ENCODE data around the gene PARD6A. TPM values are rescaled to one million over a fixed set of nuclear protein-coding genes. Genes with fewer than 3 reads are reported as not detected.
A peak's percentile ranks its signal among the peaks of the same experiment; 100 is the strongest.

Gene PARD6A
- polyA plus RNA-seq, 1 experiment: 0.42 TPM

- DNase-seq (ENCODE audit: low read depth, low spot score): peak; percentile 68
- ChIA-PET CTCF (interaction anchor here (0.6 to 2.1 kb wide), 8 partner anchors 7 to 224 kb away, joined by 3 to 18 read pairs (median 4); partner anchors contain the start of genes CTCF and NRN1L), POLR2A (interaction anchor here (0.6 to 2.0 kb wide), 8 partner anchors 9 to 233 kb away, joined by 3 to 15 read pairs (median 3); partner anchors contain the start of genes CTCF and PSKH1)
- TF ChIP-seq CTCF (IDR thresholded peaks at IDR 0.05; ENCODE audit: low read depth, low read length): no peak
- Histone ChIP-seq H3K27ac (ENCODE audit: low read depth, low read length) (peak within 1 kb of the TSS; percentile 91), H3K9me3 (ENCODE audit: control insufficient read depth, insufficient read depth, low read length) (no peaks in the 10 kb centered on the region; the same call in 1 of the 2 replicates), H3K27me3 (ENCODE audit: control insufficient read depth, insufficient read depth, low read length) (no peaks in the 10 kb centered on the region), H3K4me3 (ENCODE audit: low read depth, low read length) (peak within 1 kb of the TSS; percentile 92)
Measured at GRCh38 chr16:67659675-67660563, 841 bp upstream of the PARD6A start, which contains the start of gene ACD. TSS of gene ACD (minus strand) at chr16:67660260. CDS start at chr16:67660220, 40 bp downstream.

GRCh38 chr16:67661101-67661761 lies 471 bp downstream of the PARD6A start:
- POLR2A ChIA-PET: interaction anchor here (0.5 to 2.0 kb wide), 2 partner anchors 18 to 99 kb away, joined by 3 to 15 read pairs; partner anchors contain the start of gene CTCF
- DNase-seq (ENCODE audit: low read depth, low spot score): no peak
- no peak overlapping the region for H3K27ac ChIP-seq (ENCODE audit: low read depth, low read length)
- no peak for TF ChIP-seq CTCF (IDR thresholded peaks at IDR 0.05; ENCODE audit: low read depth, low read length)
- no peaks in the 10 kb centered on the region for H3K27me3 ChIP-seq (ENCODE audit: control insufficient read depth, insufficient read depth, low read length)
- no peaks in the 10 kb centered on the region; the same call in 1 of the 2 replicates for H3K9me3 ChIP-seq (ENCODE audit: control insufficient read depth, insufficient read depth, low read length)
- H3K4me3 ChIP-seq (ENCODE audit: low read depth, low read length): peak overlapping the region; percentile 92
- CTCF ChIA-PET: interaction anchor here (0.6 to 2.1 kb wide), 2 partner anchors 140 to 279 kb away, joined by 3 to 18 read pairs; no protein-coding TSS in a partner anchor

- no peak for DNase-seq (ENCODE audit: low read depth, low spot score)
- Histone ChIP-seq H3K27me3 (ENCODE audit: control insufficient read depth, insufficient read depth, low read length) (no peaks in the 10 kb centered on the region), H3K9me3 (ENCODE audit: control insufficient read depth, insufficient read depth, low read length) (no peaks in the 10 kb centered on the region; the same call in 1 of the 2 replicates), H3K27ac (ENCODE audit: low read depth, low read length) (no peak overlapping the region), H3K4me3 (ENCODE audit: low read depth, low read length) (no peak overlapping the region)
- POLR2A ChIA-PET: no interaction called here
- CTCF ChIA-PET: interaction anchor here (0.6 to 11.4 kb wide), 3 partner anchors 115 to 179 kb away, joined by 3 to 181 read pairs (median 7); no protein-coding TSS in a partner anchor
- TF ChIP-seq CTCF (IDR thresholded peaks at IDR 0.05; ENCODE audit: low read depth, low read length): no peak
Measured at GRCh38 chr16:67661886-67662652, 1.3 kb downstream of the PARD6A start.

GRCh38 chr16:67662653-67663010 lies 1.9 kb downstream of the PARD6A start:
- Histone ChIP-seq H3K4me3 (ENCODE audit: low read depth, low read length) (no peak overlapping the region), H3K9me3 (ENCODE audit: control insufficient read depth, insufficient read depth, low read length) (no peaks in the 10 kb centered on the region; the same call in 1 of the 2 replicates), H3K27me3 (ENCODE audit: control insufficient read depth, insufficient read depth, low read length) (no peaks in the 10 kb centered on the region), H3K27ac (ENCODE audit: low read depth, low read length) (no peak overlapping the region)
- CTCF ChIA-PET: interaction anchor here (0.5 to 11.4 kb wide), 4 partner anchors 88 to 178 kb away, joined by 3 to 181 read pairs (median 6); no protein-coding TSS in a partner anchor
- POLR2A ChIA-PET: interaction anchor here (0.6 kb wide), 1 partner anchor 199 kb away, joined by 4 read pairs; no protein-coding TSS in a partner anchor
- no peak for TF ChIP-seq CTCF (IDR thresholded peaks at IDR 0.05; ENCODE audit: low read depth, low read length)
- no peak for DNase-seq (ENCODE audit: low read depth, low spot score)
